PC-3 (cell line): Measurements from ENCODE around the gene LILRB3. TPM values are rescaled to one million over a fixed set of nuclear protein-coding genes. Genes with fewer than 3 reads are reported as not detected.
"Not testable (repeated sequence)": the region's sequence is repeated elsewhere in the genome, so short reads cannot be mapped to it uniquely, and the experiment has no call there.

ENCODE experiments used
- ATAC-seq: fragments of 200-7000 bp; cut with Tn5 transposase; 2 replicates; pipeline ENCODE4 v1.9.1; 2020; ENCODE audit warnings: mild to moderate bottlenecking, moderate library complexity
- BruUV-seq: library from RNA; stranded (reverse); fragments of 400-500 nt; replicated peaks from 2 replicates; lab custom pipeline; 2021; lab: Mats Ljungman, UMichigan
- CTCF ChIA-PET: fragments of 300-600 bp; sonication (Branson Sonifier 250); formaldehyde crosslinking; loops from one replicate; lab custom pipeline; 2022; ENCODE audit warnings: antibody characterized with exemption; lab: Charles Lee
- POLR2A ChIA-PET: fragments of 300-600 bp; sonication (Branson Sonifier 250); formaldehyde crosslinking; loops from one replicate; lab custom pipeline; 2022; ENCODE audit warnings: antibody characterized with exemption; ENCODE audit not compliant: unreplicated experiment; lab: Charles Lee
- DNase-seq: peaks from one replicate; pipeline ENCODE4 v3.0.0-alpha.2; 2015
- H2AFZ ChIP-seq: fragments of 300-600 bp; sonication (generic); 2 replicates; pipeline ENCODE4 v1.6.0; 2016; ENCODE audit warnings: antibody characterized with exemption, low read length
- H3F3A ChIP-seq: fragments of 300-600 bp; sonication (generic); one replicate; pipeline ENCODE4 v1.6.0; 2017; ENCODE audit warnings: antibody characterized with exemption, low read length, control low read depth, mild to moderate bottlenecking; ENCODE audit not compliant: unreplicated experiment
- H3K27ac ChIP-seq: fragments of 300-600 bp; sonication (generic); 2 replicates; pipeline ENCODE4 v1.5.1; 2016; ENCODE audit warnings: mild to moderate bottlenecking, low read length
- H3K27me3 ChIP-seq: fragments of 300-600 bp; sonication (generic); 2 replicates; pipeline ENCODE4 v1.6.1; 2016; ENCODE audit warnings: low read length, mixed read lengths
- H3K36me3 ChIP-seq: fragments of 300-600 bp; sonication (generic); 2 replicates; pipeline ENCODE4 v1.6.1; 2016; ENCODE audit warnings: low read depth, mixed run types, low read length, mixed read lengths
- H3K4me1 ChIP-seq: fragments of 300-600 bp; sonication (generic); 2 replicates; pipeline ENCODE4 v1.5.1; 2016; ENCODE audit warnings: low read length; ENCODE audit not compliant: insufficient read depth
- H3K4me2 ChIP-seq: fragments of 300-600 bp; sonication (generic); 2 replicates; pipeline ENCODE4 v1.6.0; 2016; ENCODE audit warnings: low read length
- H3K4me3 ChIP-seq: fragments of 300-600 bp; sonication (generic); 2 replicates; pipeline ENCODE4 v1.5.1; 2016; ENCODE audit warnings: mild to moderate bottlenecking, low read length, mixed read lengths
- H3K79me2 ChIP-seq: fragments of 300-600 bp; sonication (generic); 2 replicates; pipeline ENCODE4 v1.6.1; 2017; ENCODE audit warnings: low read length, mixed read lengths
- H3K9ac ChIP-seq: fragments of 300-600 bp; sonication (generic); 2 replicates; pipeline ENCODE4 v1.6.0; 2016; ENCODE audit warnings: mild to moderate bottlenecking, low read length
- H3K9me2 ChIP-seq: fragments of 300-600 bp; sonication (generic); replicated peaks from 2 replicates; pipeline ENCODE4 v1.6.1; 2016; ENCODE audit warnings: mixed run types, low read length, mixed read lengths
- H3K9me3 ChIP-seq: fragments of 300-600 bp; sonication (generic); 2 replicates; pipeline ENCODE4 v1.6.1; 2016; ENCODE audit warnings: low read length, mixed read lengths
- H4K20me1 ChIP-seq: fragments of 300-600 bp; sonication (generic); 2 replicates; pipeline ENCODE4 v1.6.1; 2016; ENCODE audit warnings: low read length, mixed read lengths
- EZH2 ChIP-seq: fragments of 300-600 bp; sonication (generic); IDR thresholded peaks from one replicate; pipeline ENCODE4 v1.6.1; 2017; ENCODE audit warnings: antibody characterized with exemption, mild to moderate bottlenecking, low read length; ENCODE audit not compliant: unreplicated experiment
- EZH2phosphoT487 ChIP-seq: fragments of 300-600 bp; sonication (generic); IDR thresholded peaks from 2 replicates; pipeline ENCODE4 v1.6.1; 2018; ENCODE audit warnings: mild to moderate bottlenecking, antibody characterized with exemption, low read length, borderline replicate concordance
- intact Hi-C: fragments of 100-400 bp; cut with micrococcal nuclease; formaldehyde crosslinking; loops from 2 replicates; pipeline ENCODE4 v1.9.0; 2023
- total RNA-seq: library from RNA; depleted of rRNA; stranded (reverse); fragments of >200 nt; gene quantifications from 2 replicates; pipeline ENCODE4 v1.2.3, GENCODE V29; 2014
- TF ChIP-seq, protein P1 (sequence below): fragments of 300-600 bp; sonication (generic); conservative IDR thresholded peaks from 2 replicates; pipeline ENCODE4 v1.5.1; 2017; ENCODE audit warnings: antibody characterized with exemption, low read depth, mild to moderate bottlenecking, low read length

LILRB3 gene
- total RNA-seq, 1 experiment from 2014 or later, result not detected

DNA sequence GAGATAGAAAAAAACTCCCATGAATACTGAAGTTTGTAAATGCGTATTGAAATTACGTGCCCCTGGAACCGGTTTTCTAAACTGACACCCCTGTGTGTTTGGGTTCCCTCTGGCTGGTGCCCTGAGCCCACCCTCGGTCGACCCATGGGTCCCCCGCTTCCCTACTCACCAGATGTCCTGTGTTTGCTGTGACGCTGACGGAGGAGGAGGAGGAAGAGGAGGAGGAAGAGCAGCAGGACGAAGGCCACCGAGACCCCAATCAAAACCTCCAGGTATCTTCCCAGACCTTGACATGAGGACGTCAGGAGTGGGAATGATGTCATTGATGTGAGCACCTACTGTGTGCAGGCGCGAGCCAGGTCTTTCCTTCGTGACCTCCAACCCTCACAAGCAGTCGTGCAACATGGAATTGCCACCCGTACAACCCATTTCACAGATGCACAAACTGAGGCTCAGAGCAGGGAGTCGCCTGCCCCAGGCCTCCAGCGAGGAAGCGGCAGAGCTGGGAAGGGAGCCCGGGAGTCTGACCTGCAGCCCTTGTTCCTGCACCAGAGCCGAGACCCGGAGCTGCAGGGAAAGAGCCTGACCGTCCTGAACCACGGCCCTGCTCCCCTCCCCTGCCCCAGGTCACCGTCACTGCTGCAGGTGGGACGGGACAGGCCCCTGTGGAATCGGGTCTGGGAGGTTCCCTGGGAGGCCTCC is 3.7 kb downstream of the LILRB3 start:
- Histone ChIP-seq H3K4me2 (no peak overlapping the region), H2AFZ (no peak overlapping the region), H3K79me2 (no peaks in the 10 kb centered on the region), H3K27ac (no peak overlapping the region), H4K20me1 (no peaks in the 10 kb centered on the region), H3K36me3 (peaks cover 3% of the 10 kb centered on the region; the same call in 1 of the 2 replicates), H3K9ac (no peak overlapping the region), H3F3A (no peaks in the 10 kb centered on the region), H3K9me3 (no peaks in the 10 kb centered on the region), H3K27me3 (peaks cover 14% of the 10 kb centered on the region; the same call in 1 of the 2 replicates), H3K4me3 (no peak overlapping the region), H3K9me2 (no peaks in the 10 kb centered on the region), H3K4me1 (no peaks in the 10 kb centered on the region)
- intact Hi-C loops, result no loop called here
- ATAC-seq, result no peak
- TF ChIP-seq, protein P1, sequence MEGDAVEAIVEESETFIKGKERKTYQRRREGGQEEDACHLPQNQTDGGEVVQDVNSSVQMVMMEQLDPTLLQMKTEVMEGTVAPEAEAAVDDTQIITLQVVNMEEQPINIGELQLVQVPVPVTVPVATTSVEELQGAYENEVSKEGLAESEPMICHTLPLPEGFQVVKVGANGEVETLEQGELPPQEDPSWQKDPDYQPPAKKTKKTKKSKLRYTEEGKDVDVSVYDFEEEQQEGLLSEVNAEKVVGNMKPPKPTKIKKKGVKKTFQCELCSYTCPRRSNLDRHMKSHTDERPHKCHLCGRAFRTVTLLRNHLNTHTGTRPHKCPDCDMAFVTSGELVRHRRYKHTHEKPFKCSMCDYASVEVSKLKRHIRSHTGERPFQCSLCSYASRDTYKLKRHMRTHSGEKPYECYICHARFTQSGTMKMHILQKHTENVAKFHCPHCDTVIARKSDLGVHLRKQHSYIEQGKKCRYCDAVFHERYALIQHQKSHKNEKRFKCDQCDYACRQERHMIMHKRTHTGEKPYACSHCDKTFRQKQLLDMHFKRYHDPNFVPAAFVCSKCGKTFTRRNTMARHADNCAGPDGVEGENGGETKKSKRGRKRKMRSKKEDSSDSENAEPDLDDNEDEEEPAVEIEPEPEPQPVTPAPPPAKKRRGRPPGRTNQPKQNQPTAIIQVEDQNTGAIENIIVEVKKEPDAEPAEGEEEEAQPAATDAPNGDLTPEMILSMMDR, result no peak
- TF ChIP-seq EZH2phosphoT487 (no peak), EZH2 (no peak)
- ChIA-PET POLR2A (no interaction called here), CTCF (no interaction called here)
- no TSS peak for BruUV-seq
- no peak for DNase-seq

DNA sequence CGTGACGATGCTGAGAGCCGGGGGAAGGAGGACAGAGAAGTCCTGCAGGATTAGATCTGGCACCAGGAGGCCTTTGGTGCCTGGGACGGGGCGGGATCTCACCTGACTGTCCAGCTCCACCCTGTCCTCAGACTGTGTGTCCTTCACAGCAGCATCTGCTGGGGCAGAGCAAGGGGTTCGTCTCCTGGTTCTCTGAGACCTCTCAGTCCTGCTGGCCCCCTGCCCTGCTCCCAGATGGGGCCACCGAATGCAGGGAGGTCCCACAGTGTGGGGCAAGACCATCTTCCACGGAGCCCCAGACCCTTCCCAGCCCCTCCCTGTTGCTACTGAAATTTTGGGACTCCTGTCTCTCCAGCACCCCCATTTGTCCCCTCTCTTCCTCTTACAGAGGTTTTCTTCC is 4.5 kb downstream of the LILRB3 start:
- no peaks in the 10 kb centered on the region for H3F3A ChIP-seq
- ATAC-seq, result no peak
- CTCF ChIA-PET, result no interaction called here
- no peak overlapping the region for H3K9ac ChIP-seq
- H3K27me3 ChIP-seq, result peaks cover 12% of the 10 kb centered on the region; the same call in 1 of the 2 replicates
- no peak overlapping the region for H3K4me2 ChIP-seq
- no peaks in the 10 kb centered on the region for H3K79me2 ChIP-seq
- peaks cover 3% of the 10 kb centered on the region; the same call in 1 of the 2 replicates for H3K36me3 ChIP-seq
- no peak overlapping the region for H2AFZ ChIP-seq
- no peak overlapping the region for H3K27ac ChIP-seq
- POLR2A ChIA-PET, result no interaction called here
- BruUV-seq, result no TSS peak
- DNase-seq, result no peak
- no peak overlapping the region for H3K4me3 ChIP-seq
- no peaks in the 10 kb centered on the region for H3K9me2 ChIP-seq
- intact Hi-C loops, result no loop called here
- no peak for TF ChIP-seq EZH2
- no peak for TF ChIP-seq EZH2phosphoT487
- TF ChIP-seq, protein P1, result no peak
- no peaks in the 10 kb centered on the region for H3K4me1 ChIP-seq
- H3K9me3 ChIP-seq, result no peaks in the 10 kb centered on the region
- H4K20me1 ChIP-seq, result no peaks in the 10 kb centered on the region

DNA sequence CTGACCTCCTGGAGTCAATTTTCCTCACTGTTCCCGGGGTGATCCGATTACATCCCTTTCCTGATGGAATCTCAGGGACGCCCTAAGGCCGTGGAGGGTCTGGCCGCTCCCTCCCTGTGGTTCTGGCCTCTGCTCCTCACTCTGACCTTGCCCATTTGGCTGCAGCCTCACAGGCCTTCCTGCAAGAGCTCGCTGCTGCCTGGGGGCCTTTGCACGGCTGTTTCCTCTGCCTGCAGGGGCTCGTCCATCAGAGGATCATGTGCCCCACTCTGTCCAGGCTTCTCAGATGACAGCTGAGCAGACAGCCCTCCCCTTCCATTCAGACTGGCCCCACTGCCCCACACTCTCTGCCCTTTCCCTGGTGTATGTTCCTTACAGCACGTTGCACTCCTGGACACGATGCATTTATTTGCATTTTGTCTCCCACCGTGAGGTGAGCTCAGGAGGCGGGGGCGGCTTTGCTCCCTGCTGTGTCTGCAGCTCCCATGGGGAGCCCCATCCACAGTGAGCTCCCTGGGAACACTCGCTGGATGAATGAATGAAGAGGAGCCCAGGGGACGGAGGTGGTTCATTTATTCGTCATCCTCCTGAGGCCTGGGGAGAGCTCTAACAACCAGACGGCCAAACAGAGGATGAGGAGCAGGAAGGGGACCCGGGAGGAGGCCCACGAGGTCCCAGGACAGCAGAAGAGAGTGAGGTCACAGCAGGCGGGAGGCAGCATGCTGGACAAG is 5.1 kb downstream of the LILRB3 start:
- intact Hi-C loops, H3K36me3 ChIP-seq, H3K9me2 ChIP-seq, ATAC-seq, H3K9me3 ChIP-seq, H2AFZ ChIP-seq, CTCF ChIA-PET, H3K4me3 ChIP-seq, DNase-seq, H3K27me3 ChIP-seq, H4K20me1 ChIP-seq, H3K9ac ChIP-seq, H3K79me2 ChIP-seq, H3K27ac ChIP-seq, H3K4me1 ChIP-seq, POLR2A ChIA-PET, BruUV-seq, H3F3A ChIP-seq, H3K4me2 ChIP-seq: not testable (repeated sequence)
